GM10266 (cell line): Measurements from ENCODE around the gene SCML1.
A peak's percentile ranks its signal among the peaks of the same experiment; 100 is the strongest.

Source experiments
- DNase-seq: peaks from one replicate; pipeline ENCODE4 v3.0.0; 2012; ENCODE audit errors: extremely low spot score
- TF ChIP-seq, protein P1 (sequence below): IDR thresholded peaks from 2 replicates; pipeline ENCODE4 v1.5.1; 2012; ENCODE audit warnings: mild to moderate bottlenecking, low read depth; ENCODE audit not compliant: control insufficient read depth, insufficient read depth; ENCODE audit errors: missing control alignments

Gene SCML1, protein sequence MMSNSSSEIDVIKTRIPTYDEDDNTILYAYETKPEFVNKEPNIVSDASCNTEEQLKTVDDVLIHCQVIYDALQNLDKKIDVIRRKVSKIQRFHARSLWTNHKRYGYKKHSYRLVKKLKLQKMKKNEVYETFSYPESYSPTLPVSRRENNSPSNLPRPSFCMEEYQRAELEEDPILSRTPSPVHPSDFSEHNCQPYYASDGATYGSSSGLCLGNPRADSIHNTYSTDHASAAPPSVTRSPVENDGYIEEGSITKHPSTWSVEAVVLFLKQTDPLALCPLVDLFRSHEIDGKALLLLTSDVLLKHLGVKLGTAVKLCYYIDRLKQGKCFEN

DNA sequence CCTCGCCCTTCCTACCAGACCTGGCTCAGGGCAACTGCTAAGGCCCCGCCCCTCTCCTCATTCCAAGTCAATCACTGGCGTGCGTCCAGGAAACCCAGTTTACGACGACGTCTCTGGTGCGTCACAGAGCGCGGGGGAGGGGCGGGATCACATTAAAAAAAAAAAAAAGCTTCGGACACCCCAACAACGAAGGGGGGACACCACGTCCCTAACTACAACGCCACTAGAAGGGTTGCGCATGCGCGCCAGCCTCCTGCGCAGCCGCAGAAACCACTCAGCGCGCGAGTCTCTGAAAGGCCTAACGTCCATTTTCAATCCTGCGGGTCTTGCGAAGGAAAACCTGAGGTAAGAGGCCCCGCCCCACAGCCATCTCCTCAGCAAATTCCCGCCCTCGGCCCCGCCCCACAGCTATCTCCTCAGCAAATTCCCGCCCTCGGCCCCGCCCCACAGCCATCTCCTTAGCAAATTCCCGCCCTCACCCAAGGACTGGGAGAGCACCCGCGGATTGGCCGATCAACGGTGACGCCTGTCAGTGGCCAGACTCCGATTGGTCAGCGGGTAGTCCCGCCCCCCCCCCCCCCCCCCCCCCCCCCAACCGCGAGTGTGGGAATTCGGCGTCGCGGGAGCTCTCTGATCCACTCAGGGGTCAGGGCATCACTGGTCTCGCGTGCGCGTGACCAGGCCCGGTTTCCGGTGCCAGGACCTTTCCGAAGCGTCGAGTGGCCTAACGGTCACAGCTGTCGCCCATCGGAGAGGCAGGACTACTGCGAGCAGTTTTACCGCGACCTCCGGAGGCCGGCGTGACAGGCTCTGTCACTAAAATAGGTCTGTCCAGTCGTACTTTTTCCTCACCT is at the start of gene SCML1:
TSS of gene SCML1 (plus strand) at position 638 of the 854 bp plus-strand sequence. CDS start 6,694 bp downstream, outside the sequence.
- peak; percentile 13 for DNase-seq
- TF ChIP-seq, protein P1, sequence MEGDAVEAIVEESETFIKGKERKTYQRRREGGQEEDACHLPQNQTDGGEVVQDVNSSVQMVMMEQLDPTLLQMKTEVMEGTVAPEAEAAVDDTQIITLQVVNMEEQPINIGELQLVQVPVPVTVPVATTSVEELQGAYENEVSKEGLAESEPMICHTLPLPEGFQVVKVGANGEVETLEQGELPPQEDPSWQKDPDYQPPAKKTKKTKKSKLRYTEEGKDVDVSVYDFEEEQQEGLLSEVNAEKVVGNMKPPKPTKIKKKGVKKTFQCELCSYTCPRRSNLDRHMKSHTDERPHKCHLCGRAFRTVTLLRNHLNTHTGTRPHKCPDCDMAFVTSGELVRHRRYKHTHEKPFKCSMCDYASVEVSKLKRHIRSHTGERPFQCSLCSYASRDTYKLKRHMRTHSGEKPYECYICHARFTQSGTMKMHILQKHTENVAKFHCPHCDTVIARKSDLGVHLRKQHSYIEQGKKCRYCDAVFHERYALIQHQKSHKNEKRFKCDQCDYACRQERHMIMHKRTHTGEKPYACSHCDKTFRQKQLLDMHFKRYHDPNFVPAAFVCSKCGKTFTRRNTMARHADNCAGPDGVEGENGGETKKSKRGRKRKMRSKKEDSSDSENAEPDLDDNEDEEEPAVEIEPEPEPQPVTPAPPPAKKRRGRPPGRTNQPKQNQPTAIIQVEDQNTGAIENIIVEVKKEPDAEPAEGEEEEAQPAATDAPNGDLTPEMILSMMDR: no peak

GRCh38 chrX:17687648-17688047 is 49.6 kb upstream of the SCML1 start:
- DNase-seq: no peak
- TF ChIP-seq, protein P1: no peak

DNA sequence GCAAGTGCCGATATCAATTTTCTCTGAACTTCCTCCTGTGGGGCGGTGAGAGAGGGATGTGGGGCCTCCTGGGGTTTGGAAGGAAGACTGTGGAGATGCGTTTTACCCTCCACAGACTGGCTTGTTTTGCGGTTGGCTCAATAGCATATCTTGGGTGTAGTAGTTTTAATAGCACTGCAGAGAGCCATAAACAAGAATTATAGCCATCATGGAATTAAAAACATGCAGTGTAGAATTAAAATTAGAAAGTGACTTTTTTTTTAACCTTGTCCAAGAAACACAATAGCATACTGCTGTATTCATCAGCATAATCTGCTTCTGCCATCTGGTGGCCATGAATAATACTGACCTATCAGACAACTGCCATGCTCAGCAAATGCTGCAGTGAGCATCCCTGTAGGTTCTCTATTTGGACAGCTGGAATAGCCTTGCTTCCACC is 47.3 kb upstream of the SCML1 start:
- peak; percentile 6 for DNase-seq
- TF ChIP-seq, protein P1: peak; percentile 46

DNA sequence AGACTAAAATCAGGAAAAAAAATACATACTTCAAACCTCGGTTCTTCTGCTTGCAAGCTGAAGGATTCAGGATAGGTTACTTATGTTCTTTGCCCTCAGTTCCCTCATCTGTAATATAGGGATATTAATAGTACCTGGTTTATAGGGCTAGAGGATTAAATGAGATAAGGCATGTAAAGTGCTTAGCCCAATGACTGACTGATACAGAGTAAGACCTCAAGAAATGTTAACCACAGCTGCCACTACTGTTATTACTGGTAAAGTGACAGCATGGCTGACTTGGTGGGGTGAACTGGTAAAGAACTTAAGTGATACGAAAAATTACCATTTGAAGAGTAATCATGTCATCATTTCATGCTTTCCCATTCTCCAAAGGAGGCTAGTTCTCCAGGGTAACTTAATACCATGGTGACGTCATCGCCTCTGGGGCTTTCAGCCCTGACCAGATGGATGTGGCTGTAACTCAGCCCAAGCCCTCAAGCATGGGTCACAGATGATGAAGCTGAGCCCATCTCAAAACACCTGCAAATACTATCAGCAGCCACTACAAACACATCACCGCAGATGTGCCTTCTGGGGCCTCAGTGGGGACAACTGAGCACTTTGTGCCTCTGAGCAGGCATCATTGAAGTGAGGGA is 44.5 kb upstream of the SCML1 start:
- DNase-seq: no peak
- TF ChIP-seq, protein P1: no peak

DNA sequence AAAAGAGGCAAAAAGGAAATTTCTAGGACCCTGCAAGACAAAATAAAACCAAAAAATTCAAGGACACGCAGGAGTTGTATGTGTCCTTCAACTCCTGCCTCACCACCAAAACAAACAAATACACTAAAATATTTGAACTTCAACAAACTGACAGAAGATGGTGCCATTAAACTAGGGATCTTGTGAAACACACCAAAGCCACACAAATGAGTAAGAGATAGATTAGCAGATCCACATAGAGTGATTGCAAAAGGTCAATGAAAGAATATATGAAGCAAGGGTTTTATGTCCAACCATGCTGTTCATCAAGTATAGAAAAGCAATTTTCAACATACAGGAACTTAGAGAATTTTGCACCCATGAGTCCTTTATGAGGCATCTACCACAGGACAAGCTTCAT is 40.1 kb upstream of the SCML1 start:
- DNase-seq: no peak
- TF ChIP-seq, protein P1: no peak

DNA sequence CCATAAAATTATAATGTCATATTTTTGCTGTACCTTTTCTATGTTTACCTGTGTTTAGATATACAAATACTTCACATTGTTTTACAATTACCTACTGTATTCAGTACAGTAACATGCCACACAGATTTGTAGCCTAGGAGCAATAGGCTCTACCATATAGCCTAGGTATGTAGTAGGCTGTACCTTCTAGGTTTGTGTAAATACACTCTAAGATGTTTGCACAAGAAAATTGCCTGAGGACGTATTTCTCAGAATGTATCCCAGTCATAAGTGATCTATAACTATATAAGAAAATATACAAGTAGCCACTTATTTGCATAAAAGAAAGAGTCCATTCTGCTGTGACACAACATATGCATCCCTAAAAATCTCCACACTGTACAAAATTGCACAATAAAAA is 36.3 kb upstream of the SCML1 start:
- TF ChIP-seq, protein P1: no peak
- no peak for DNase-seq

DNA sequence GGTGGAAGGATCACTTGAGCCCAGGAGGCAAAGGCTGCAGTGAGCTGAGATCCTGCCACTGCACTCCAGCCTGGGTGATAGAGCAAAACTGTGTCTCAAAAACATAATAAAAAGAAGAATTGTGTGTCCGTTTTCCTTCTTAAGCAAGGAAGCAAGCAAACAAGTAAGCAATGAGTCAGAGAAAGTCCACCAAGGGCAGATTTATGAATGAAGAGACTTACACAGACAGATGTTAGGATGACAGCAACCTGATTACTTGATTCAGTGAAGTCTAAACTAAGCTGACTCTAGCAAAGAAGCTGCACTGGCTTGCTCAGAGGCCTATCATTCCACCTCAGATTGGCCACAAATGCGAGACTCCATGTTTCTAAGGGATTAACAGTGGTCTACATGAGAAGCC is 34.1 kb upstream of the SCML1 start:
- no peak for DNase-seq

More for the DNA sequence above, 34.1 kb upstream of the SCML1 start:
- TF ChIP-seq, protein P1: no peak
